ENCODE data around the gene TRIM39. TPM values are rescaled to one million over a fixed set of nuclear protein-coding genes. Genes with fewer than 3 reads are reported as not detected.

TRIM39 gene
- polyA plus RNA-seq, 3 donors = 3.5 to 16.3 (median 3.6) TPM

GRCh38 chr6:30321692-30322388, 4.9 kb upstream of the TRIM39 start:
- DNase-seq = no peak
- no peak overlapping the region for H2AFZ ChIP-seq (ENCODE audit: insufficient read depth, low read depth, low read length, poor library complexity, severe bottlenecking)
- intact Hi-C loops (cut with micrococcal nuclease) = loop anchor here in 1 of 2 donors (10.0 kb wide), 1 partner anchor 257 kb away; the partner anchor contains the start of genes POLR1H and PPP1R11
- Mint-ChIP-seq H3K27me3 (ENCODE audit: low read depth in 3 of 3) (no peaks in the 10 kb centered on the region), H3K4me3 (no peak overlapping the region), H3K4me1 (peaks cover 53% of the 10 kb centered on the region), H3K27ac (no peak overlapping the region), H3K9me3 (no peaks in the 10 kb centered on the region), H3K36me3 (peaks cover 18 to 25% of the 10 kb centered on the region in 2 donors)
- H3K4me2 ChIP-seq (replicated peaks; ENCODE audit: extremely low read depth, low read length, poor library complexity, severe bottlenecking) = no peak overlapping the region
- H3K27ac ChIP-seq (ENCODE audit: low read depth in 1 of 2, low read length in 2 of 2) = no peak overlapping the region
- peaks cover 13 to 17% of the 10 kb centered on the region in 2 donors for H3K4me1 ChIP-seq (ENCODE audit: control insufficient read depth in 1 of 2, insufficient read depth in 2 of 2, low read length in 2 of 2)
- no peaks in the 10 kb centered on the region for H3K9me3 ChIP-seq (replicated peaks in 1 of 2; ENCODE audit: control insufficient read depth in 1 of 2, insufficient read depth in 1 of 2, low read length in 2 of 2)
- H3K79me2 ChIP-seq (ENCODE audit: insufficient read depth, low read length) = peaks cover 90% of the 10 kb centered on the region
- H3K36me3 ChIP-seq (replicated peaks in 1 of 2; ENCODE audit: control insufficient read depth in 1 of 2, insufficient read depth in 2 of 2, low read length in 2 of 2) = peaks cover 0 to 22% of the 10 kb centered on the region in 2 donors
- WGBS (ENCODE audit: insufficient coverage) = 100% methylated on average over 2 of the region's 6 CpGs
- no peaks in the 10 kb centered on the region for H3K27me3 ChIP-seq (ENCODE audit: control insufficient read depth in 2 of 2, insufficient read depth in 2 of 2, low read length in 2 of 2)
- peaks cover 76% of the 10 kb centered on the region for H4K20me1 ChIP-seq (ENCODE audit: insufficient read depth, low read length)
- H3K9ac ChIP-seq (ENCODE audit: insufficient read depth, low read length, poor library complexity, severe bottlenecking) = no peak overlapping the region
- TF ChIP-seq CTCF (IDR thresholded peaks at IDR 0.05) = no peak
- H3K4me3 ChIP-seq (replicated peaks in 1 of 3; ENCODE audit: low read depth in 2 of 3, low read length in 3 of 3) = no peak overlapping the region

GRCh38 chr6:30322527-30323501, 3.9 kb upstream of the TRIM39 start:
- no peaks in the 10 kb centered on the region for H3K27me3 ChIP-seq (ENCODE audit: control insufficient read depth in 2 of 2, insufficient read depth in 2 of 2, low read length in 2 of 2)
- no peak overlapping the region for H3K4me3 ChIP-seq (replicated peaks in 1 of 3; ENCODE audit: low read depth in 2 of 3, low read length in 3 of 3)
- Mint-ChIP-seq H3K9me3 (no peaks in the 10 kb centered on the region), H3K4me1 (peaks cover 58% of the 10 kb centered on the region), H3K36me3 (peaks cover 14 to 25% of the 10 kb centered on the region in 2 donors), H3K4me3 (no peak overlapping the region), H3K27ac (peak overlapping the region in 2 of 7 donors; percentile 8 to 24), H3K27me3 (ENCODE audit: low read depth in 3 of 3) (no peaks in the 10 kb centered on the region)
- no peak overlapping the region for H3K4me2 ChIP-seq (replicated peaks; ENCODE audit: extremely low read depth, low read length, poor library complexity, severe bottlenecking)
- H2AFZ ChIP-seq (ENCODE audit: insufficient read depth, low read depth, low read length, poor library complexity, severe bottlenecking) = no peak overlapping the region
- H3K79me2 ChIP-seq (ENCODE audit: insufficient read depth, low read length) = peaks cover 83% of the 10 kb centered on the region
- TF ChIP-seq CTCF (IDR thresholded peaks at IDR 0.05) = no peak
- no peak overlapping the region for H3K9ac ChIP-seq (ENCODE audit: insufficient read depth, low read length, poor library complexity, severe bottlenecking)
- no peak for DNase-seq
- intact Hi-C loops (cut with micrococcal nuclease) = loop anchor here in 1 of 2 donors (10.0 kb wide), 1 partner anchor 258 kb away; the partner anchor contains the start of genes POLR1H and PPP1R11
- peaks cover 66% of the 10 kb centered on the region for H4K20me1 ChIP-seq (ENCODE audit: insufficient read depth, low read length)
- 94% methylated on average over 9 of the region's 20 CpGs for whole genome bisulfite sequencing (ENCODE audit: insufficient coverage)
- no peak overlapping the region for H3K27ac ChIP-seq (ENCODE audit: low read depth in 1 of 2, low read length in 2 of 2)
- H3K36me3 ChIP-seq (replicated peaks in 1 of 2; ENCODE audit: control insufficient read depth in 1 of 2, insufficient read depth in 2 of 2, low read length in 2 of 2) = peaks cover 0 to 16% of the 10 kb centered on the region in 2 donors
- peaks cover 20 to 26% of the 10 kb centered on the region in 2 donors for H3K4me1 ChIP-seq (ENCODE audit: control insufficient read depth in 1 of 2, insufficient read depth in 2 of 2, low read length in 2 of 2)
- no peaks in the 10 kb centered on the region for H3K9me3 ChIP-seq (replicated peaks in 1 of 2; ENCODE audit: control insufficient read depth in 1 of 2, insufficient read depth in 1 of 2, low read length in 2 of 2)
